Lung (tissue), 12 donors: ENCODE data around the gene TENM4. TPM values are rescaled to one million over a fixed set of nuclear protein-coding genes. Genes with fewer than 3 reads are reported as not detected.

Source experiments
- ATAC-seq: fragments of 200-7000 bp; cut with Tn5 transposase; one replicate; pipeline ENCODE4 v1.9.1; 2020; ENCODE audit warnings: moderate number of reproducible peaks; ENCODE audit not compliant: insufficient read depth, low FRiP score
- DNase-seq, 3 donors: peaks; one replicate each; pipeline ENCODE4 v3.0.0-alpha.2; 2013 to 2017
- H3K27ac ChIP-seq, 2 donors: one replicate each; pipeline ENCODE4 v1.5.1; 2013; ENCODE audit warnings: mild to moderate bottlenecking in 2 of 2, moderate library complexity in 2 of 2, control low read depth in 1 of 2, inconsistent platforms in 1 of 2, low read depth in 1 of 2, low read length in 1 of 2
- H3K27me3 ChIP-seq, 3 donors: one replicate each; pipeline ENCODE4 v1.5.1; 2013; ENCODE audit warnings: low read length in 2 of 3; ENCODE audit not compliant: control insufficient read depth in 3 of 3, insufficient read depth in 3 of 3
- H3K36me3 ChIP-seq, 4 donors: one replicate each; pipeline ENCODE4 v1.5.1; 2013; ENCODE audit warnings: low read length in 4 of 4, mild to moderate bottlenecking in 1 of 4, moderate library complexity in 1 of 4; ENCODE audit not compliant: control insufficient read depth in 4 of 4, insufficient read depth in 4 of 4
- H3K4me1 ChIP-seq, 5 donors: one replicate each; pipeline ENCODE4 v1.5.1; 2013; ENCODE audit warnings: low read length in 5 of 5, mild to moderate bottlenecking in 2 of 5, moderate library complexity in 1 of 5; ENCODE audit not compliant: control insufficient read depth in 5 of 5, insufficient read depth in 5 of 5
- H3K4me3 ChIP-seq: one replicate; pipeline ENCODE4 v1.5.1; 2013; ENCODE audit warnings: mild to moderate bottlenecking, control low read depth, moderate library complexity
- H3K9ac ChIP-seq, 2 donors: one replicate each; pipeline ENCODE4 v1.5.1; 2013; ENCODE audit warnings: low read length in 2 of 2, control low read depth in 1 of 2; ENCODE audit not compliant: insufficient read depth in 1 of 2
- H3K9me3 ChIP-seq, 4 donors: one replicate each; pipeline ENCODE4 v1.5.1; 2013; ENCODE audit warnings: low read length in 3 of 4, mild to moderate bottlenecking in 1 of 4, moderate library complexity in 1 of 4; ENCODE audit not compliant: control insufficient read depth in 4 of 4, insufficient read depth in 3 of 4
- WGBS, 2 donors: extraction: QIAGEN DNeasy Blood & Tissue Kit; methylation state at CpG; one replicate each; pipeline ENCODE4 v1.1.7; 2013; 5-methylcytosine and 5-hydroxymethylcytosine counted together
- polyA plus RNA-seq, 2 donors: library from polyadenylated mRNA; stranded (reverse); fragments of 200-250 nt; gene quantifications; one replicate each; pipeline ENCODE4 v1.2.1, GENCODE V29; 2013
- total RNA-seq, 2 donors: library from RNA; depleted of rRNA in 1 of 2; stranded (reverse); fragments of >200 nt in 1 of 2; gene quantifications; one replicate each; pipeline ENCODE4 v1.2.1, GENCODE V29; 2014 to 2021
- TF ChIP-seq, protein P1 (sequence below): IDR thresholded peaks from 2 replicates; pipeline ENCODE4 v1.5.1; 2012; ENCODE audit warnings: mild to moderate bottlenecking; ENCODE audit errors: control extremely low read depth, extremely low read depth
- donor health status: control.
- donor health status: control.
- donor health status: Bipolar disorder and iron deficiency.
- donor health status: healthy.
- donor health status: DM: yes; HTN: yes; CAD: no.

Gene TENM4
- total and polyA plus RNA-seq, 4 donors, result 0.28 to 16.4 (median 3.2) TPM

DNA sequence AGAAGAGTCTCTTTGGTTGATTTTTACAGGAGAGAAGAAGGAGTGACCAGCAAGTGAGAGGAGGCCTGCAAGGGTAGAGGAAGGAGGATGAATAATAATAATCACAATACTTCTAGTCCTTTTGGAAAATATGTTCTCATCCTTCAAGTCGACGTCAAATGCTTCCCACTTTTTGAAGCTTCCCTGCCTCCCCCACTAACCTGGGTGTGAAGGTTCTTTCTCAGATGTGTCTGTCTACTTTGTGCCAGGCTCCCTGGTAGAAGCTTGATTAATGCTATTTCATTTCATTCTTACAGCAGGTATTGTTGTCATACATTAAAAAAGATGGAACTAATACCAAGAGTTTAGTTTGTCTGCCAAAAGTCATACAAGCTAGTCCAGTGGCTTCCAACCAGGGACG is 17.1 kb downstream of the TENM4 start:
- Histone ChIP-seq H3K4me1 (no peaks in the 10 kb centered on the region), H3K9me3 (no peaks in the 10 kb centered on the region), H3K27ac (no peak overlapping the region), H3K9ac (no peak overlapping the region), H3K4me3 (no peak overlapping the region), H3K27me3 (no peaks in the 10 kb centered on the region), H3K36me3 (no peaks in the 10 kb centered on the region)
- DNase-seq, result no peak
- 72 to 83% methylated on average over 3 of the region's 3 CpGs for WGBS, 2 donors
- ATAC-seq, result no peak
- TF ChIP-seq, protein P1, sequence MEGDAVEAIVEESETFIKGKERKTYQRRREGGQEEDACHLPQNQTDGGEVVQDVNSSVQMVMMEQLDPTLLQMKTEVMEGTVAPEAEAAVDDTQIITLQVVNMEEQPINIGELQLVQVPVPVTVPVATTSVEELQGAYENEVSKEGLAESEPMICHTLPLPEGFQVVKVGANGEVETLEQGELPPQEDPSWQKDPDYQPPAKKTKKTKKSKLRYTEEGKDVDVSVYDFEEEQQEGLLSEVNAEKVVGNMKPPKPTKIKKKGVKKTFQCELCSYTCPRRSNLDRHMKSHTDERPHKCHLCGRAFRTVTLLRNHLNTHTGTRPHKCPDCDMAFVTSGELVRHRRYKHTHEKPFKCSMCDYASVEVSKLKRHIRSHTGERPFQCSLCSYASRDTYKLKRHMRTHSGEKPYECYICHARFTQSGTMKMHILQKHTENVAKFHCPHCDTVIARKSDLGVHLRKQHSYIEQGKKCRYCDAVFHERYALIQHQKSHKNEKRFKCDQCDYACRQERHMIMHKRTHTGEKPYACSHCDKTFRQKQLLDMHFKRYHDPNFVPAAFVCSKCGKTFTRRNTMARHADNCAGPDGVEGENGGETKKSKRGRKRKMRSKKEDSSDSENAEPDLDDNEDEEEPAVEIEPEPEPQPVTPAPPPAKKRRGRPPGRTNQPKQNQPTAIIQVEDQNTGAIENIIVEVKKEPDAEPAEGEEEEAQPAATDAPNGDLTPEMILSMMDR, result no peak

DNA sequence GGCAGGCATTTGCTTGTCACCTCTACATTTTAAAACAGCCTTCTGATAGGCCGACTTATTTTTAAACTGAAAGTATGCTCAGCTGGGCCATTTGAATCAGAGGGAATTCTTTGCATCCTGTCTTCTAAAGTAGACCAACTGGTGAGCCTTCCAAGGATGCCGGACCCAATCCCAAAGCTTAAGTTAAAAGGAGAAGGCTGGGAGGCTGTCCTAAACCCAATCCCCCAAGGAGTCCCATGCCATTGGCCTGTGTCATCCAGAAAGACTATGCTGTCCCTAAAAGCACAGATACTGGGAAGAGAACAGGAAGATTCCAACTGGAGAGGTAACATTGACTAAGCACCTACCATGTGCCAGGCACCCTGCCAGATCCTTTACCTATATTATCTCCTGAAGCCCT is 18.0 kb downstream of the TENM4 start:
- Histone ChIP-seq H3K9me3 (no peaks in the 10 kb centered on the region), H3K4me3 (no peak overlapping the region), H3K27ac (no peak overlapping the region), H3K9ac (no peak overlapping the region), H3K27me3 (no peaks in the 10 kb centered on the region), H3K36me3 (no peaks in the 10 kb centered on the region), H3K4me1 (no peaks in the 10 kb centered on the region)
- WGBS, 2 donors, result 83 to 88% methylated on average over 2 of the region's 2 CpGs
- ATAC-seq, result no peak
- TF ChIP-seq, protein P1, result no peak
- DNase-seq, result no peak

GRCh38 chr11:79421820-79422219 is 19.0 kb downstream of the TENM4 start:
- Histone ChIP-seq H3K27me3 (no peaks in the 10 kb centered on the region), H3K27ac (no peak overlapping the region), H3K4me1 (peaks cover 0 to 2% (median 0%) of the 10 kb centered on the region in 5 donors), H3K9me3 (no peaks in the 10 kb centered on the region), H3K4me3 (no peak overlapping the region), H3K9ac (no peak overlapping the region), H3K36me3 (no peaks in the 10 kb centered on the region)
- TF ChIP-seq, protein P1, result no peak
- no peak for DNase-seq
- WGBS, 2 donors, result 63 to 77% methylated on average over 4 of the region's 4 CpGs
- no peak for ATAC-seq

DNA sequence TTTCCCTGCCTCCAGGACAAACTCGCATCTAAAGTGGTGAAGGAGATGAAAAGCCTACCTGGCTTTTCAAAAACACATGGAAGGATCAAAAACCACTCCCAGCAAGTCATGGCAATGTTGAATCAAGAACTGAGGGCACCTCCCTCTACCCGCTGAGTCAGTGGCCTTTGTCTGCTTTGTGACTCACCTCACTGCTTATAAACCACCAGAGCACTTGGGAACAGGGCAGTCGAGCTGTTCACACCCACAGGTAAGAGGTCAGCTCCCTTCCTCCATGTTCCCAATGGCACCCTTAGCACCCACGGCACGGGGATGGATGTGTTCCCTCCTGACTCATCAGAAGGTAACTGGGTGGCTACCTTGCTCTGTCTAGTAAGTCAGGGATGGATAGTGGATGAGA is 21.7 kb downstream of the TENM4 start:
- H3K27me3 ChIP-seq, result no peaks in the 10 kb centered on the region
- H3K36me3 ChIP-seq, result no peaks in the 10 kb centered on the region
- no peak overlapping the region for H3K27ac ChIP-seq
- peaks cover 0 to 3% (median 0%) of the 10 kb centered on the region in 5 donors for H3K4me1 ChIP-seq
- WGBS, 2 donors, result 69 to 80% methylated on average over 5 of the region's 5 CpGs
- peaks cover 0 to 5% (median 0%) of the 10 kb centered on the region in 4 donors for H3K9me3 ChIP-seq
- ATAC-seq (peak; percentile 57), DNase-seq (no peak)
- no peak overlapping the region for H3K9ac ChIP-seq
- no peak overlapping the region for H3K4me3 ChIP-seq
- TF ChIP-seq, protein P1, result no peak
